ENCODE results near the gene ARPP19. TPM values are rescaled to one million over a fixed set of nuclear protein-coding genes. Genes with fewer than 3 reads are reported as not detected.

Gene ARPP19
- total RNA-seq, 1 experiment from 2014 or later = 172 TPM

DNA sequence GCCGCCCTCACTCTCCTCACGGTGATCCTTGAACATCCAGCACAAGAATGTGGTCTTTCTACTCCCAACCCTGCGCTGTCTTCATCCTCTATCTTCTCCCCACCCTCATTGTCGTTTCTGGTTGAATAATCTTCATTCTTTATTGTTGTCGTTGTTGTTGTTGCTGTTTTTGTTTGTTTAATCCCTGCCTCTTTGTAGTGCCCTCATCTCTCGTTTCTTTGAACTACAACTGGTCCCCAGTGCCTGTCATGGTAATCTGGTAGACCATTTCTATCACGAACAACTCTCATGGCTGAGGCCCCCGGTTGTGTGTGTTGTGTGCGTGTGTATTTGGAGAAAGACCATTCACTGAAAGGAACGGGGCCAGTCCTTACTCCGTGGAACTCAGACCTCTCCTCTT, 38.9 kb downstream of the ARPP19 start:
- intact Hi-C loops (cut with micrococcal nuclease) = loop anchor here (1.0 to 2.0 kb wide), 4 partner anchors 39 to 274 kb away; partner anchors contain the start of gene ARPP19

GRCh38 chr15:52529341-52529924, 39.4 kb downstream of the ARPP19 start:
- no peaks in the 10 kb centered on the region for H3K9me3 Mint-ChIP-seq (ENCODE audit: unreplicated experiment)
- no peak for DNase-seq (ENCODE audit: unreplicated experiment)
- no TSS peak for BruUV-seq (replicated peaks)
- H3K27ac Mint-ChIP-seq (ENCODE audit: low read depth, unreplicated experiment) = no peak overlapping the region
- H3K27me3 Mint-ChIP-seq (ENCODE audit: insufficient read depth, unreplicated experiment) = no peaks in the 10 kb centered on the region
- CTCF ChIA-PET = interaction anchor here (0.5 to 1.7 kb wide), 7 partner anchors 14 to 273 kb away, joined by 3 to 6 read pairs (median 4); no protein-coding TSS in a partner anchor
- intact Hi-C loops (cut with micrococcal nuclease) = loop anchor here (1.0 to 2.0 kb wide), 4 partner anchors 39 to 273 kb away; partner anchors contain the start of gene ARPP19
- no peak for TF ChIP-seq CTCF (IDR thresholded peaks at IDR 0.05; ENCODE audit: unreplicated experiment)
- H3K4me3 Mint-ChIP-seq (ENCODE audit: unreplicated experiment) = peak overlapping the region; percentile 78
- no peaks in the 10 kb centered on the region for H3K36me3 Mint-ChIP-seq (ENCODE audit: insufficient read depth, unreplicated experiment)
- POLR2A ChIA-PET = interaction anchor here (0.7 to 2.6 kb wide), 2 partner anchors 37 to 57 kb away, joined by 4 to 8 read pairs; no protein-coding TSS in a partner anchor
- no peaks in the 10 kb centered on the region for H3K4me1 Mint-ChIP-seq (ENCODE audit: insufficient read depth, unreplicated experiment)

More for the DNA sequence above, 38.9 kb downstream of the ARPP19 start:
- DNase-seq (ENCODE audit: unreplicated experiment) = no peak
- no peak overlapping the region for H3K27ac Mint-ChIP-seq (ENCODE audit: low read depth, unreplicated experiment)
- no peaks in the 10 kb centered on the region for H3K4me1 Mint-ChIP-seq (ENCODE audit: insufficient read depth, unreplicated experiment)
- H3K9me3 Mint-ChIP-seq (ENCODE audit: unreplicated experiment) = no peaks in the 10 kb centered on the region
- BruUV-seq (replicated peaks) = no TSS peak
- ChIA-PET POLR2A (interaction anchor here (0.7 kb wide), 1 partner anchor 57 kb away, joined by 4 read pairs; no protein-coding TSS in a partner anchor), CTCF (interaction anchor here (0.8 to 1.0 kb wide), 2 partner anchors 15 to 17 kb away, joined by 4 to 6 read pairs; no protein-coding TSS in a partner anchor)
- H3K4me3 Mint-ChIP-seq (ENCODE audit: unreplicated experiment) = peak overlapping the region; percentile 78
- no peaks in the 10 kb centered on the region for H3K36me3 Mint-ChIP-seq (ENCODE audit: insufficient read depth, unreplicated experiment)
- TF ChIP-seq CTCF (IDR thresholded peaks at IDR 0.05; ENCODE audit: unreplicated experiment) = no peak
- H3K27me3 Mint-ChIP-seq (ENCODE audit: insufficient read depth, unreplicated experiment) = no peaks in the 10 kb centered on the region

DNA sequence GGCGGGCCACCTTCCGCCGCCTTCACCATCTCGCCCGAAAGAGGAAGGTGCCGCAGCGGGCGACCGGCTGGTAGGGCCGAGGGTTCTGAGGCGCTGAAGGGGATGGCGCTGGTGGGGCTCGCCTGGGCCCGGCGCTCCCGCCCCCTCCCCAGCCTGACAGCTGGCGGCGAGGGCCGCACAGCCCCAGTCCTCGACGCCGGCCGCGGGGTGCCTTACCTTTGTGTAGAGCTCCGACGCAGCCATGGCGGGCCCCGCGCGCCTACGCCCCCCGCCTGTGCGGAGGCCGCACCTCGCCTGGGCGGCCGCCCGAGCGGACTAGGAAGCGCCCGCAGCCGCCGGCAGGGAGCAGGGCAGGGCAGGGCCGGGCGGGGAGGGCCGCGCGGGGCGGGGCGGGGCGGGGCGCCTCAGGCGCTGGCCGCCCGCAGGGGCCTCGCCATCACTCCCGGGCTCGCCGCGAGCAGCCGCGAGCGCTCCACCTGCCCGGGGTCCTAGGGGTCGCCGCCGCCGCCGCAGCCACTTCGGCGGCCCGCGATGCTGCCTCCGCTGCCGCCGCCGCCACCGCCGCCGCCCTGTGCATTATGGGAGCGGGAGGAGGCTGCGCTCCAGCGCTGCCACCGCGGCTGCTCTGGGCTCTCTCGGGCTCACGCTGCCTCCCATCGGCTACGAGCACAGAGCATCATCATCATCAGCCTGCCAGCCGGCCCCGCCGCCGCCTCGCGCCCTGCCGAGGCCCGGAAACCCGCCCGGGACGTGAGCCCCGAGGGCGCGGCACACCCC, 40.1 kb downstream of the ARPP19 start, which contains the start of gene MYO5A:
MYO5A (minus strand) TSS at position 317 of the 777 bp plus-strand sequence; CDS start at position 243, 74 bp downstream.
- intact Hi-C loops (cut with micrococcal nuclease) = loop anchor here (1.0 to 2.0 kb wide), 4 partner anchors 40 to 272 kb away; partner anchors contain the start of gene ARPP19
- CTCF ChIA-PET = interaction anchor here (0.6 to 1.7 kb wide), 12 partner anchors 14 to 251 kb away, joined by 3 to 6 read pairs (median 4); no protein-coding TSS in a partner anchor

More for the DNA sequence above, 40.1 kb downstream of the ARPP19 start, which contains the start of gene MYO5A:
- no peaks in the 10 kb centered on the region for H3K9me3 Mint-ChIP-seq (ENCODE audit: unreplicated experiment)
- BruUV-seq (replicated peaks) = no TSS peak
- no peak for TF ChIP-seq CTCF (IDR thresholded peaks at IDR 0.05; ENCODE audit: unreplicated experiment)
- DNase-seq (ENCODE audit: unreplicated experiment) = peak; percentile 65
- no peaks in the 10 kb centered on the region for H3K27me3 Mint-ChIP-seq (ENCODE audit: insufficient read depth, unreplicated experiment)
- H3K27ac Mint-ChIP-seq (ENCODE audit: low read depth, unreplicated experiment) = no peak within 1 kb of the TSS
- no peaks in the 10 kb centered on the region for H3K36me3 Mint-ChIP-seq (ENCODE audit: insufficient read depth, unreplicated experiment)
- H3K4me1 Mint-ChIP-seq (ENCODE audit: insufficient read depth, unreplicated experiment) = peaks cover under 1% of the 10 kb centered on the region
- peak within 1 kb of the TSS; percentile 78 for H3K4me3 Mint-ChIP-seq (ENCODE audit: unreplicated experiment)
- POLR2A ChIA-PET = interaction anchor here (0.9 to 2.6 kb wide), 6 partner anchors 25 to 181 kb away, joined by 3 to 9 read pairs (median 6); no protein-coding TSS in a partner anchor
